ENCODE results near the gene KRTAP5-6. TPM values are rescaled to one million over a fixed set of nuclear protein-coding genes. Genes with fewer than 3 reads are reported as not detected.

The KRTAP5-6 gene
- total RNA-seq, 2 donors from 2014 or later = not detected

GRCh38 chr11:1650918-1651262 is 46.1 kb upstream of the KRTAP5-6 start:
- Histone ChIP-seq H3K36me3 (replicated peaks in 1 of 2; ENCODE audit: insufficient read depth in 1 of 2, low read depth in 2 of 2) (no peaks in the 10 kb centered on the region), H3K27me3 (no peaks in the 10 kb centered on the region), H3K27ac (no peak overlapping the region), H3K9me3 (no peaks in the 10 kb centered on the region), H3K4me3 (no peak overlapping the region), H3K4me1 (peaks cover 5% of the 10 kb centered on the region)
- no peak for TF ChIP-seq CTCF (IDR thresholded peaks at IDR 0.05)
- no peak for TF ChIP-seq POLR2A (IDR thresholded peaks at IDR 0.05)
- no peak for DNase-seq
- intact Hi-C loops (cut with DNase I) = loop anchor here (10.0 kb wide), 1 partner anchor 504 kb away; no protein-coding TSS in a partner anchor
- 51 to 57% methylated on average over 4 to 5 of the region's 5 CpGs for WGBS, 2 donors
- no peak for ATAC-seq

- DNase-seq (no peak), ATAC-seq (no peak)
- Histone ChIP-seq H3K27ac (no peak overlapping the region), H3K27me3 (no peaks in the 10 kb centered on the region), H3K4me1 (peaks cover 5% of the 10 kb centered on the region), H3K36me3 (replicated peaks in 1 of 2; ENCODE audit: insufficient read depth in 1 of 2, low read depth in 2 of 2) (no peaks in the 10 kb centered on the region), H3K4me3 (no peak overlapping the region), H3K9me3 (no peaks in the 10 kb centered on the region)
- intact Hi-C loops (cut with DNase I) = loop anchor here (10.0 kb wide), 1 partner anchor 503 kb away; no protein-coding TSS in a partner anchor
- 79 to 83% methylated on average over 7 of the region's 7 CpGs for WGBS, 2 donors
- TF ChIP-seq CTCF (IDR thresholded peaks at IDR 0.05) (no peak), POLR2A (IDR thresholded peaks at IDR 0.05) (no peak)
Measured at GRCh38 chr11:1651411-1651980, 45.5 kb upstream of the KRTAP5-6 start.

GRCh38 chr11:1652026-1652425 is 45.0 kb upstream of the KRTAP5-6 start:
- H3K9me3 ChIP-seq = no peaks in the 10 kb centered on the region
- WGBS, 2 donors = 51 to 66% methylated on average over 16 to 19 of the region's 19 CpGs
- intact Hi-C loops (cut with DNase I) = loop anchor here (10.0 kb wide), 1 partner anchor 503 kb away; no protein-coding TSS in a partner anchor
- no peak overlapping the region for H3K27ac ChIP-seq
- no peak for ATAC-seq
- TF ChIP-seq CTCF (IDR thresholded peaks at IDR 0.05) (no peak), POLR2A (IDR thresholded peaks at IDR 0.05) (no peak)
- peaks cover 5% of the 10 kb centered on the region for H3K4me1 ChIP-seq
- DNase-seq = no peak
- no peaks in the 10 kb centered on the region for H3K27me3 ChIP-seq
- H3K36me3 ChIP-seq (replicated peaks in 1 of 2; ENCODE audit: insufficient read depth in 1 of 2, low read depth in 2 of 2) = no peaks in the 10 kb centered on the region
- no peak overlapping the region for H3K4me3 ChIP-seq

- no peak for DNase-seq
- no peak for TF ChIP-seq CTCF (IDR thresholded peaks at IDR 0.05)
- TF ChIP-seq POLR2A (IDR thresholded peaks at IDR 0.05) = no peak
- ATAC-seq = no peak
Measured at GRCh38 chr11:1652442-1652770, 44.6 kb upstream of the KRTAP5-6 start.

More at GRCh38 chr11:1652442-1652770, 44.6 kb upstream of the KRTAP5-6 start:
- 40 to 45% methylated on average over 19 to 20 of the region's 20 CpGs for WGBS, 2 donors
- H3K36me3 ChIP-seq (replicated peaks in 1 of 2; ENCODE audit: insufficient read depth in 1 of 2, low read depth in 2 of 2) = no peaks in the 10 kb centered on the region
- no peak overlapping the region for H3K27ac ChIP-seq
- no peaks in the 10 kb centered on the region for H3K27me3 ChIP-seq
- H3K4me3 ChIP-seq = no peak overlapping the region
- no peaks in the 10 kb centered on the region for H3K9me3 ChIP-seq
- intact Hi-C loops (cut with DNase I) = loop anchor here (10.0 kb wide), 1 partner anchor 502 kb away; no protein-coding TSS in a partner anchor
- peaks cover 5% of the 10 kb centered on the region for H3K4me1 ChIP-seq

Data from body of pancreas (tissue), 4 donors.